GM12878 (cell line): ENCODE results near the gene TNKS2. TPM values are rescaled to one million over a fixed set of nuclear protein-coding genes. Genes with fewer than 3 reads are reported as not detected.

Source experiments
- ATAC-seq: fragments of 200-7000 bp; cut with Tn5 transposase; 3 replicates; pipeline ENCODE4 v1.9.1; 2020; ENCODE audit warnings: mild to moderate bottlenecking, moderate library complexity
- BruUV-seq: library from RNA; stranded (reverse); fragments of 400-500 nt; replicated peaks from 2 replicates; lab custom pipeline; 2021; lab: Mats Ljungman, UMichigan
- CTCF ChIA-PET: fragments of 300-600 bp; sonication (Branson Sonifier 250); formaldehyde crosslinking; extraction: SDS; loops from one replicate; lab custom pipeline; 2021; ENCODE audit warnings: inconsistent platforms; lab: Yijun Ruan, JAX
- POLR2A ChIA-PET: fragments of 350-600 bp; formaldehyde crosslinking; extraction: SDS; loops from one replicate; lab custom pipeline; 2021; ENCODE audit warnings: inconsistent platforms; lab: Charles Lee
- RAD21 ChIA-PET: fragments of 300-600 bp; sonication (Branson Sonifier 250); formaldehyde crosslinking; loops from one replicate; lab custom pipeline; 2023; ENCODE audit warnings: antibody characterized with exemption; ENCODE audit not compliant: unreplicated experiment; lab: Charles Lee
- SMC1A ChIA-PET: fragments of 300-600 bp; sonication (Branson Sonifier 250); formaldehyde crosslinking; loops from one replicate; lab custom pipeline; 2023; ENCODE audit not compliant: unreplicated experiment, uncharacterized antibody; lab: Charles Lee
- DNase-seq: peaks from one replicate; pipeline ENCODE4 v3.0.0-alpha.2; 2011; ENCODE audit warnings: low read depth, low spot score
- FAIRE-seq: peaks from 3 replicates; lab custom pipeline; 2011; peaks lifted over from hg19 to GRCh38; lab: Jason Lieb, UNC
- H2AFZ ChIP-seq: 2 replicates; pipeline ENCODE4 v1.6.0; 2011; ENCODE audit warnings: low read depth, low read length, control low read depth; ENCODE audit not compliant: control insufficient read depth
- H3K27ac ChIP-seq: 2 replicates; pipeline ENCODE4 v1.5.1; 2011; ENCODE audit warnings: control low read depth; ENCODE audit not compliant: control insufficient read depth, insufficient read depth
- H3K27me3 ChIP-seq, 2 experiments: replicated peaks in 1 of 2; 2 replicates each; pipeline versions ENCODE4 v1.6.0 to v1.6.1; 2011; ENCODE audit warnings: low read length in 1 of 2; ENCODE audit not compliant: control insufficient read depth in 2 of 2, insufficient read depth in 2 of 2
- H3K36me3 ChIP-seq, 2 experiments: 2 replicates each; pipeline ENCODE4 v1.5.1; 2011; ENCODE audit warnings: low read length in 1 of 2; ENCODE audit not compliant: control insufficient read depth in 2 of 2, insufficient read depth in 2 of 2
- H3K4me1 ChIP-seq: 2 replicates; pipeline ENCODE4 v1.6.1; 2011; ENCODE audit warnings: mild to moderate bottlenecking, low read length, moderate library complexity, mixed read lengths; ENCODE audit not compliant: control insufficient read depth, insufficient read depth
- H3K4me2 ChIP-seq: 2 replicates; pipeline ENCODE4 v1.6.0; 2011; ENCODE audit warnings: control low read depth; ENCODE audit not compliant: control insufficient read depth, insufficient read depth
- H3K4me3 ChIP-seq: fragments of 200-600 bp; sonication (generic); 2 replicates; pipeline ENCODE4 v1.5.1; 2016
- H3K79me2 ChIP-seq: 2 replicates; pipeline ENCODE4 v1.6.0; 2011; ENCODE audit warnings: low read length; ENCODE audit not compliant: control insufficient read depth, insufficient read depth
- H3K9ac ChIP-seq: 2 replicates; pipeline ENCODE4 v1.8.0; 2011; ENCODE audit warnings: low read length, control low read depth, mixed read lengths; ENCODE audit not compliant: control insufficient read depth, insufficient read depth
- H3K9me3 ChIP-seq: replicated peaks from 3 replicates; pipeline ENCODE4 v1.5.1; 2011; ENCODE audit warnings: mild to moderate bottlenecking, low read length; ENCODE audit not compliant: control insufficient read depth, insufficient read depth
- H4K20me1 ChIP-seq: 2 replicates; pipeline ENCODE4 v1.6.0; 2011; ENCODE audit not compliant: control insufficient read depth, insufficient read depth
- BHLHE40 ChIP-seq, 2 experiments: fragments of 450-650 bp in 1 of 2; IDR thresholded peaks; 2 replicates each; pipeline ENCODE4 v1.6.1; 2011 to 2017; ENCODE audit warnings: low read depth in 2 of 2, borderline replicate concordance in 1 of 2, improper control_type of control experiment in 1 of 2, low read length in 1 of 2, mild to moderate bottlenecking in 1 of 2
- CHD2 ChIP-seq: IDR thresholded peaks from 2 replicates; pipeline ENCODE4 v1.6.1; 2011; ENCODE audit warnings: low read depth, low read length, improper control_type of control experiment, borderline replicate concordance
- EGR1 ChIP-seq, 2 experiments: IDR thresholded peaks; 1 replicate in 1 of 2; 2 replicates in 1 of 2; pipeline ENCODE4 v1.6.1; 2011 to 2012; ENCODE audit warnings: low read depth in 2 of 2, low read length in 2 of 2, borderline replicate concordance in 1 of 2, mild to moderate bottlenecking in 1 of 2, moderate library complexity in 1 of 2
- FOXM1 ChIP-seq: IDR thresholded peaks from 2 replicates; pipeline ENCODE4 v1.6.1; 2012; ENCODE audit warnings: low read depth, mild to moderate bottlenecking, inconsistent platforms, low read length, moderate library complexity
- IRF4 ChIP-seq: IDR thresholded peaks from 2 replicates; pipeline ENCODE4 v1.6.1; 2011; ENCODE audit warnings: low read depth, low read length
- JUND ChIP-seq: IDR thresholded peaks from 2 replicates; pipeline ENCODE4 v1.6.1; 2012; ENCODE audit warnings: low read depth, mild to moderate bottlenecking, low read length, improper control_type of control experiment, moderate library complexity
- NFIC ChIP-seq: IDR thresholded peaks from 2 replicates; pipeline ENCODE4 v1.6.1; 2012; ENCODE audit warnings: low read depth, mild to moderate bottlenecking, inconsistent platforms, low read length, moderate library complexity
- PAX8 ChIP-seq: fragments of 450-650 bp; IDR thresholded peaks from 2 replicates; pipeline ENCODE4 v1.6.1; 2017; ENCODE audit warnings: mild to moderate bottlenecking, moderate library complexity
- POU2F2 ChIP-seq: IDR thresholded peaks from 3 replicates; pipeline ENCODE4 v1.6.1; 2011; ENCODE audit warnings: low read depth, mild to moderate bottlenecking, low read length, borderline replicate concordance
- SREBF1 ChIP-seq: IDR thresholded peaks from 2 replicates; pipeline ENCODE4 v1.6.1; 2012; ENCODE audit warnings: mild to moderate bottlenecking, low read length
- SREBF2 ChIP-seq: IDR thresholded peaks from 2 replicates; pipeline ENCODE4 v1.6.1; 2012; ENCODE audit warnings: mild to moderate bottlenecking, low read length
- WGBS: methylation state at CpG from one replicate; pipeline ENCODE4 v1.1.6; 2016; ENCODE audit warnings: low lambda C conversion rate; ENCODE audit not compliant: insufficient replicate concordance, insufficient coverage; ENCODE audit errors: missing lambda C conversion rate; 5-methylcytosine and 5-hydroxymethylcytosine counted together
- in situ Hi-C: fragments of 300-500 bp; cut with MboI; formaldehyde crosslinking; loops from 9 replicates; pipeline ENCODE4 v1.14.3; 2018; ENCODE audit warnings: mixed read lengths
- intact Hi-C: fragments of 100-400 bp; cut with micrococcal nuclease; formaldehyde crosslinking; loops from one replicate; pipeline ENCODE4 v1.14.2; 2022; ENCODE audit not compliant: unreplicated experiment
- polyA plus RNA-seq, 11 experiments: library from polyadenylated mRNA; depleted of rRNA in 4 of 11; unstranded in 6 of 11; stranded (reverse) in 5 of 11; fragments of >200 nt; fragmentation: Nextera tagmentation in 4 of 11; fragmentation: Illumina TruSeq in 1 of 11; extraction: Ambion mirVana in 4 of 11; extraction: Trizol in 1 of 11; gene quantifications; 1 replicate in 1 of 11; 2 replicates in 10 of 11; pipeline versions ENCODE4 v1.2.1 to v1.2.3, GENCODE V29; 2011 to 2016; ENCODE audit warnings: inconsistent platforms in 2 of 11, missing spikeins in 2 of 11, low read depth in 1 of 11
- total RNA-seq, 4 experiments: library from RNA; depleted of rRNA in 3 of 4; stranded (reverse); fragments of >200 nt in 3 of 4; fragmentation: Illumina TruSeq in 1 of 4; extraction: Trizol in 1 of 4; gene quantifications; 2 replicates each; pipeline versions ENCODE4 v1.2.1 to v1.2.3, GENCODE V29; 2013 to 2021
- TF ChIP-seq, protein P1 (sequence below): fragments of 150-350 bp; IDR thresholded peaks from 2 replicates; pipeline ENCODE4 v1.6.1; 2016; ENCODE audit warnings: low read depth, low read length
- TF ChIP-seq, protein P2 (sequence below): fragments of 450-650 bp; IDR thresholded peaks from 2 replicates; pipeline ENCODE4 v1.6.1; 2017; ENCODE audit warnings: borderline replicate concordance
- TF ChIP-seq, protein P3 (sequence below): fragments of 450-650 bp; IDR thresholded peaks from 2 replicates; pipeline ENCODE4 v1.6.1; 2017; ENCODE audit warnings: mild to moderate bottlenecking, moderate library complexity

TNKS2 gene
- total and polyA plus RNA-seq, 10 of the 15 experiments (the other 5 are each of a cell fraction or from before 2014, with no cell fraction given) = 2.9 to 24.2 (median 6.9) TPM

DNA sequence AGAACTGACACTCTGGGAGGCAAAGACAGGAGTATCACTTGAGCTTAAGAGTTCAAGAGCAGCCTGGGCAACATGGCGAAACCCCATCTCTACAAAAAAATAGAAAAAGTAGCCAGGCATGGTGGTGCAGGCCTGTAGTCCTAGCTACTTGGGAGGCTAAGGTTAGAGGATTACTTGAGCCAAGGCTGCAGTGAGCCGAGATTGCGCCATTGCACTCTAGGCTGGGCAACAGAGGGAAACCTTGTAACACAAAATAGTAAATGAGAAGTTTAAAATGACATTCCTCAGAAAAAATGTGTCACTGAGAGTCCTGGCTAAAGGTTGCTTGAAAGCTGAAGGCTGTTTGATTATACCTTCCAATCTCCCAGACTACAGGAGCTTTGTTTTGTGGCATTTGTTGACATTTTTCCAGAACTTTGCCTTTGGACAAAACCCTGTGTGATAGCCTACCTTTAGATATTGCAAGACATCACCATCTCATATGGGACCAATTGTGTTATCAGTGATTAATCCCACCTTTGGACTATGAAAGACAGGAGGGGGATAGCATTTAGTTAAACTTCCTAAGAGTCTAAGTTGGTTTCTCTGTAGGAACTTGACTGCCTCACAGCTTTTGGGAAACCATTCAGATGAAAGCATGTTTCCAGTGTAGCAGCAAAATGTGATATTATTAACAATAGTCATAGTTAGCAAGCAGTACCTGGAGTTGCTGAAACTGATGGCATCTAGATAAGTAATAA is 5.3 kb downstream of the TNKS2 start:
- H3K27me3 ChIP-seq = no peaks in the 10 kb centered on the region
- H3K79me2 ChIP-seq = peaks cover 30% of the 10 kb centered on the region
- RAD21 ChIA-PET = interaction anchor here (0.5 to 0.8 kb wide), 2 partner anchors 10 to 13 kb away, joined by 3 read pairs; no protein-coding TSS in a partner anchor
- H3K4me2 ChIP-seq = no peak overlapping the region
- no peak overlapping the region for H3K27ac ChIP-seq
- H3K9ac ChIP-seq = no peak overlapping the region
- SMC1A ChIA-PET = interaction anchor here (1.2 to 1.9 kb wide), 3 partner anchors 11 to 109 kb away, joined by 5 to 6 read pairs (median 5); no protein-coding TSS in a partner anchor
- H4K20me1 ChIP-seq = no peaks in the 10 kb centered on the region; the same call in 1 of the 2 replicates
- CTCF ChIA-PET = interaction anchor here (0.6 kb wide), 1 partner anchor 20 kb away, joined by 3 read pairs; no protein-coding TSS in a partner anchor
- no peaks in the 10 kb centered on the region for H3K4me1 ChIP-seq
- WGBS = 99% methylated on average over 3 of the region's 3 CpGs
- H3K9me3 ChIP-seq = no peaks in the 10 kb centered on the region
- no peak overlapping the region for H3K4me3 ChIP-seq
- no peaks in the 10 kb centered on the region for H3K36me3 ChIP-seq
- no peak for DNase-seq
- H2AFZ ChIP-seq = no peak overlapping the region
- in situ Hi-C loops (no loop called here), intact Hi-C loops (no loop called here)
- ATAC-seq = no peak
- POLR2A ChIA-PET = no interaction called here
- no TSS peak for BruUV-seq
- FAIRE-seq = no peak
- no peak for TF ChIP-seq CHD2
- TF ChIP-seq BHLHE40 (IDR thresholded peaks at IDR 0.05; ENCODE audit: borderline replicate concordance in 1 of 2, low read depth in 2 of 2, low read length in 1 of 2) = no peak
- TF ChIP-seq IRF4 = no peak
- TF ChIP-seq EGR1 (IDR thresholded peaks at IDR 0.05; ENCODE audit: borderline replicate concordance in 1 of 2, low read depth in 2 of 2, low read length in 2 of 2) = no peak
- no peak for TF ChIP-seq POU2F2
- TF ChIP-seq, protein P1, sequence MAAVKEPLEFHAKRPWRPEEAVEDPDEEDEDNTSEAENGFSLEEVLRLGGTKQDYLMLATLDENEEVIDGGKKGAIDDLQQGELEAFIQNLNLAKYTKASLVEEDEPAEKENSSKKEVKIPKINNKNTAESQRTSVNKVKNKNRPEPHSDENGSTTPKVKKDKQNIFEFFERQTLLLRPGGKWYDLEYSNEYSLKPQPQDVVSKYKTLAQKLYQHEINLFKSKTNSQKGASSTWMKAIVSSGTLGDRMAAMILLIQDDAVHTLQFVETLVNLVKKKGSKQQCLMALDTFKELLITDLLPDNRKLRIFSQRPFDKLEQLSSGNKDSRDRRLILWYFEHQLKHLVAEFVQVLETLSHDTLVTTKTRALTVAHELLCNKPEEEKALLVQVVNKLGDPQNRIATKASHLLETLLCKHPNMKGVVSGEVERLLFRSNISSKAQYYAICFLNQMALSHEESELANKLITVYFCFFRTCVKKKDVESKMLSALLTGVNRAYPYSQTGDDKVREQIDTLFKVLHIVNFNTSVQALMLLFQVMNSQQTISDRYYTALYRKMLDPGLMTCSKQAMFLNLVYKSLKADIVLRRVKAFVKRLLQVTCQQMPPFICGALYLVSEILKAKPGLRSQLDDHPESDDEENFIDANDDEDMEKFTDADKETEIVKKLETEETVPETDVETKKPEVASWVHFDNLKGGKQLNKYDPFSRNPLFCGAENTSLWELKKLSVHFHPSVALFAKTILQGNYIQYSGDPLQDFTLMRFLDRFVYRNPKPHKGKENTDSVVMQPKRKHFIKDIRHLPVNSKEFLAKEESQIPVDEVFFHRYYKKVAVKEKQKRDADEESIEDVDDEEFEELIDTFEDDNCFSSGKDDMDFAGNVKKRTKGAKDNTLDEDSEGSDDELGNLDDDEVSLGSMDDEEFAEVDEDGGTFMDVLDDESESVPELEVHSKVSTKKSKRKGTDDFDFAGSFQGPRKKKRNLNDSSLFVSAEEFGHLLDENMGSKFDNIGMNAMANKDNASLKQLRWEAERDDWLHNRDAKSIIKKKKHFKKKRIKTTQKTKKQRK = no peak
- TF ChIP-seq, protein P2, sequence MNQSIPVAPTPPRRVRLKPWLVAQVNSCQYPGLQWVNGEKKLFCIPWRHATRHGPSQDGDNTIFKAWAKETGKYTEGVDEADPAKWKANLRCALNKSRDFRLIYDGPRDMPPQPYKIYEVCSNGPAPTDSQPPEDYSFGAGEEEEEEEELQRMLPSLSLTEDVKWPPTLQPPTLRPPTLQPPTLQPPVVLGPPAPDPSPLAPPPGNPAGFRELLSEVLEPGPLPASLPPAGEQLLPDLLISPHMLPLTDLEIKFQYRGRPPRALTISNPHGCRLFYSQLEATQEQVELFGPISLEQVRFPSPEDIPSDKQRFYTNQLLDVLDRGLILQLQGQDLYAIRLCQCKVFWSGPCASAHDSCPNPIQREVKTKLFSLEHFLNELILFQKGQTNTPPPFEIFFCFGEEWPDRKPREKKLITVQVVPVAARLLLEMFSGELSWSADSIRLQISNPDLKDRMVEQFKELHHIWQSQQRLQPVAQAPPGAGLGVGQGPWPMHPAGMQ = no peak
- TF ChIP-seq JUND = no peak
- TF ChIP-seq, protein P3, sequence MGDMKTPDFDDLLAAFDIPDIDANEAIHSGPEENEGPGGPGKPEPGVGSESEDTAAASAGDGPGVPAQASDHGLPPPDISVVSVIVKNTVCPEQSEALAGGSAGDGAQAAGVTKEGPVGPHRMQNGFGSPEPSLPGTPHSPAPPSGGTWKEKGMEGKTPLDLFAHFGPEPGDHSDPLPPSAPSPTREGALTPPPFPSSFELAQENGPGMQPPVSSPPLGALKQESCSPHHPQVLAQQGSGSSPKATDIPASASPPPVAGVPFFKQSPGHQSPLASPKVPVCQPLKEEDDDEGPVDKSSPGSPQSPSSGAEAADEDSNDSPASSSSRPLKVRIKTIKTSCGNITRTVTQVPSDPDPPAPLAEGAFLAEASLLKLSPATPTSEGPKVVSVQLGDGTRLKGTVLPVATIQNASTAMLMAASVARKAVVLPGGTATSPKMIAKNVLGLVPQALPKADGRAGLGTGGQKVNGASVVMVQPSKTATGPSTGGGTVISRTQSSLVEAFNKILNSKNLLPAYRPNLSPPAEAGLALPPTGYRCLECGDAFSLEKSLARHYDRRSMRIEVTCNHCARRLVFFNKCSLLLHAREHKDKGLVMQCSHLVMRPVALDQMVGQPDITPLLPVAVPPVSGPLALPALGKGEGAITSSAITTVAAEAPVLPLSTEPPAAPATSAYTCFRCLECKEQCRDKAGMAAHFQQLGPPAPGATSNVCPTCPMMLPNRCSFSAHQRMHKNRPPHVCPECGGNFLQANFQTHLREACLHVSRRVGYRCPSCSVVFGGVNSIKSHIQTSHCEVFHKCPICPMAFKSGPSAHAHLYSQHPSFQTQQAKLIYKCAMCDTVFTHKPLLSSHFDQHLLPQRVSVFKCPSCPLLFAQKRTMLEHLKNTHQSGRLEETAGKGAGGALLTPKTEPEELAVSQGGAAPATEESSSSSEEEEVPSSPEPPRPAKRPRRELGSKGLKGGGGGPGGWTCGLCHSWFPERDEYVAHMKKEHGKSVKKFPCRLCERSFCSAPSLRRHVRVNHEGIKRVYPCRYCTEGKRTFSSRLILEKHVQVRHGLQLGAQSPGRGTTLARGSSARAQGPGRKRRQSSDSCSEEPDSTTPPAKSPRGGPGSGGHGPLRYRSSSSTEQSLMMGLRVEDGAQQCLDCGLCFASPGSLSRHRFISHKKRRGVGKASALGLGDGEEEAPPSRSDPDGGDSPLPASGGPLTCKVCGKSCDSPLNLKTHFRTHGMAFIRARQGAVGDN = no peak
- no peak for TF ChIP-seq SREBF2
- TF ChIP-seq SREBF1 = no peak
- no peak for TF ChIP-seq FOXM1
- no peak for TF ChIP-seq NFIC
- no peak for TF ChIP-seq PAX8
